GM23338 (cell line): ENCODE results near the gene NPSR1. TPM values are rescaled to one million over a fixed set of nuclear protein-coding genes. Genes with fewer than 3 reads are reported as not detected.

Experiments
- ATAC-seq: fragments of 200-7000 bp; cut with Tn5 transposase; 3 replicates; pipeline ENCODE4 v1.9.1; 2020
- DNase-seq: peaks from one replicate; pipeline ENCODE4 v3.0.0-alpha.2; 2015; ENCODE audit warnings: low spot score
- H2AFZ ChIP-seq: fragments of 200-600 bp; sonication (generic); 2 replicates; pipeline ENCODE4 v1.8.0; 2016; ENCODE audit warnings: antibody characterized with exemption, mild to moderate bottlenecking, moderate library complexity
- H3F3A ChIP-seq: fragments of 200-600 bp; sonication (generic); replicated peaks from 2 replicates; pipeline ENCODE4 v1.8.0; 2017; ENCODE audit warnings: antibody characterized with exemption, mixed run types, low read depth
- H3K27ac ChIP-seq: fragments of 200-600 bp; sonication (generic); 2 replicates; pipeline ENCODE4 v1.6.1; 2016; ENCODE audit warnings: low read depth
- H3K27me3 ChIP-seq: fragments of 200-600 bp; sonication (generic); 2 replicates; pipeline ENCODE4 v1.8.0; 2016; ENCODE audit warnings: mild to moderate bottlenecking, mixed run types, moderate library complexity; ENCODE audit not compliant: insufficient read depth
- H3K36me3 ChIP-seq: fragments of 200-600 bp; sonication (generic); 2 replicates; pipeline ENCODE4 v1.8.0; 2016; ENCODE audit warnings: mild to moderate bottlenecking; ENCODE audit not compliant: insufficient read depth
- H3K4me1 ChIP-seq: fragments of 200-600 bp; sonication (generic); 2 replicates; pipeline ENCODE4 v1.8.0; 2016; ENCODE audit warnings: mild to moderate bottlenecking, moderate library complexity; ENCODE audit not compliant: insufficient read depth
- H3K4me2 ChIP-seq: fragments of 200-600 bp; sonication (generic); 2 replicates; pipeline ENCODE4 v1.7.1; 2017; ENCODE audit warnings: mixed run types
- H3K4me3 ChIP-seq: fragments of 200-600 bp; sonication (generic); 2 replicates; pipeline ENCODE4 v1.6.1; 2016; ENCODE audit warnings: mixed run types
- H3K79me2 ChIP-seq: fragments of 200-600 bp; sonication (generic); replicated peaks from 2 replicates; pipeline ENCODE4 v1.8.0; 2017; ENCODE audit warnings: mild to moderate bottlenecking; ENCODE audit not compliant: insufficient read depth
- H3K9me2 ChIP-seq: fragments of 200-600 bp; sonication (generic); 2 replicates; pipeline ENCODE4 v1.8.0; 2017; ENCODE audit not compliant: insufficient read depth
- H4K20me1 ChIP-seq: fragments of 200-600 bp; sonication (generic); replicated peaks from 2 replicates; pipeline ENCODE4 v1.8.0; 2017; ENCODE audit warnings: mild to moderate bottlenecking; ENCODE audit not compliant: insufficient read depth
- H3K27ac Mint-ChIP-seq: 2 replicates; pipeline ENCODE4 v1.8.0; 2020; ENCODE audit warnings: inconsistent platforms, mild to moderate bottlenecking, moderate library complexity, mixed read lengths
- H3K27me3 Mint-ChIP-seq: 3 replicates; pipeline ENCODE4 v1.8.0; 2022; ENCODE audit warnings: low read depth, mild to moderate bottlenecking, moderate library complexity, mixed read lengths, inconsistent platforms; ENCODE audit not compliant: insufficient read depth, poor library complexity
- H3K36me3 Mint-ChIP-seq: 3 replicates; pipeline ENCODE4 v1.8.0; 2021; ENCODE audit warnings: low read depth, mild to moderate bottlenecking, inconsistent platforms, moderate library complexity, mixed read lengths
- H3K4me1 Mint-ChIP-seq: 3 replicates; pipeline ENCODE4 v1.8.0; 2020; ENCODE audit warnings: mild to moderate bottlenecking, inconsistent platforms, mixed read lengths
- H3K4me3 Mint-ChIP-seq: 3 replicates; pipeline ENCODE4 v1.8.0; 2021; ENCODE audit warnings: moderate library complexity, mild to moderate bottlenecking, inconsistent platforms, mixed read lengths
- H3K9me3 Mint-ChIP-seq: 3 replicates; pipeline ENCODE4 v1.8.0; 2020; ENCODE audit warnings: moderate library complexity, mild to moderate bottlenecking, inconsistent platforms, mixed read lengths
- CREB1 ChIP-seq: fragments of 250-450 bp; sonication (Bioruptor Pico); IDR thresholded peaks from 2 replicates; pipeline ENCODE4 v1.5.0; 2020; ENCODE audit warnings: low read depth, mild to moderate bottlenecking, moderate library complexity
- CTCF ChIP-seq, 2 experiments: fragments of 200-600 bp in 1 of 2; sonication (generic) in 1 of 2; conservative IDR thresholded peaks; 2 replicates each; pipeline versions ENCODE4 v1.5.1 to v1.6.1; 2016 to 2017; ENCODE audit warnings: antibody characterized with exemption in 2 of 2, low read depth in 2 of 2, mild to moderate bottlenecking in 2 of 2, moderate library complexity in 1 of 2
- ETS1 ChIP-seq: IDR thresholded peaks from 2 replicates; pipeline ENCODE4 v1.6.1; 2016; ENCODE audit warnings: antibody characterized with exemption
- EZH2 ChIP-seq: fragments of 200-600 bp; sonication (generic); IDR thresholded peaks from one replicate; pipeline ENCODE4 v1.8.0; 2017; ENCODE audit warnings: antibody characterized with exemption, mild to moderate bottlenecking, low read depth; ENCODE audit not compliant: unreplicated experiment
- EZH2phosphoT487 ChIP-seq: fragments of 200-600 bp; sonication (generic); IDR thresholded peaks from one replicate; pipeline ENCODE4 v1.8.1; 2018; ENCODE audit warnings: antibody characterized with exemption; ENCODE audit not compliant: unreplicated experiment
- JUNB ChIP-seq: IDR thresholded peaks from one replicate; pipeline ENCODE4 v1.6.1; 2016; ENCODE audit warnings: antibody characterized with exemption; ENCODE audit not compliant: unreplicated experiment
- NANOG ChIP-seq: IDR thresholded peaks from 2 replicates; pipeline ENCODE4 v1.6.1; 2016; ENCODE audit warnings: antibody characterized with exemption, borderline replicate concordance
- POLR2AphosphoS5 ChIP-seq: IDR thresholded peaks from 2 replicates; pipeline ENCODE4 v1.6.1; 2016; ENCODE audit warnings: antibody characterized with exemption, low read depth
- STAT1 ChIP-seq: IDR thresholded peaks from one replicate; pipeline ENCODE4 v1.6.1; 2016; ENCODE audit warnings: antibody characterized with exemption; ENCODE audit not compliant: unreplicated experiment
- ZNF114 ChIP-seq: fragments of 250-450 bp; sonication (Bioruptor Pico); IDR thresholded peaks from 2 replicates; pipeline ENCODE4 v1.5.0; 2020; ENCODE audit warnings: mild to moderate bottlenecking, moderate library complexity
- ZNF331 ChIP-seq: fragments of 250-450 bp; sonication (Bioruptor Pico); IDR thresholded peaks from 2 replicates; pipeline ENCODE4 v1.5.0; 2020; ENCODE audit warnings: low read depth, mild to moderate bottlenecking, moderate library complexity
- ZNF462 ChIP-seq: fragments of 250-450 bp; sonication (Bioruptor Pico); IDR thresholded peaks from 2 replicates; pipeline ENCODE4 v1.5.0; 2020; ENCODE audit warnings: mild to moderate bottlenecking, moderate library complexity
- polyA plus RNA-seq: library from polyadenylated mRNA; unstranded; fragments of >200 nt; fragmentation: Nextera tagmentation; extraction: Ambion mirVana; gene quantifications from 2 replicates; pipeline ENCODE4 v1.2.1, GENCODE V29; 2016
- total RNA-seq: library from RNA; depleted of rRNA; stranded (reverse); fragments of >200 nt; shearing (Covaris generic); gene quantifications from 2 replicates; pipeline ENCODE4 v1.2.3, GENCODE V29; 2014
- TF ChIP-seq, protein P1 (sequence below): IDR thresholded peaks from one replicate; pipeline ENCODE4 v1.6.1; 2018; ENCODE audit warnings: antibody characterized with exemption; ENCODE audit not compliant: unreplicated experiment

The NPSR1 gene
- total and polyA plus RNA-seq, 2 experiments from 2014 or later = not detected

GRCh38 chr7:34673066-34673465 is 15.0 kb downstream of the NPSR1 start:
- Histone ChIP-seq H3K4me1 (no peaks in the 10 kb centered on the region), H4K20me1 (no peaks in the 10 kb centered on the region), H3K4me2 (no peak overlapping the region), H3K36me3 (no peaks in the 10 kb centered on the region), H2AFZ (no peak overlapping the region), H3F3A (no peaks in the 10 kb centered on the region), H3K4me3 (no peak overlapping the region), H3K79me2 (no peaks in the 10 kb centered on the region), H3K27me3 (no peaks in the 10 kb centered on the region), H3K9me2 (no peaks in the 10 kb centered on the region), H3K27ac (no peak overlapping the region)
- Mint-ChIP-seq H3K27me3 (peaks cover 2% of the 10 kb centered on the region), H3K9me3 (no peaks in the 10 kb centered on the region), H3K4me3 (no peak overlapping the region), H3K27ac (no peak overlapping the region), H3K4me1 (peaks cover 6% of the 10 kb centered on the region; the same call in 2 of the 3 replicates), H3K36me3 (no peaks in the 10 kb centered on the region)
- TF ChIP-seq EZH2phosphoT487 (no peak), ETS1 (no peak), CREB1 (CRISPR knock-in tag) (no peak), STAT1 (no peak), EZH2 (no peak), ZNF114 (CRISPR knock-in tag) (no peak), ZNF462 (CRISPR knock-in tag) (no peak), JUNB (no peak), ZNF331 (CRISPR knock-in tag) (no peak), NANOG (no peak), CTCF (conservative IDR thresholded peaks at IDR 0.05; ENCODE audit: low read depth in 2 of 2) (no peak), POLR2AphosphoS5 (no peak)
- TF ChIP-seq, protein P1, sequence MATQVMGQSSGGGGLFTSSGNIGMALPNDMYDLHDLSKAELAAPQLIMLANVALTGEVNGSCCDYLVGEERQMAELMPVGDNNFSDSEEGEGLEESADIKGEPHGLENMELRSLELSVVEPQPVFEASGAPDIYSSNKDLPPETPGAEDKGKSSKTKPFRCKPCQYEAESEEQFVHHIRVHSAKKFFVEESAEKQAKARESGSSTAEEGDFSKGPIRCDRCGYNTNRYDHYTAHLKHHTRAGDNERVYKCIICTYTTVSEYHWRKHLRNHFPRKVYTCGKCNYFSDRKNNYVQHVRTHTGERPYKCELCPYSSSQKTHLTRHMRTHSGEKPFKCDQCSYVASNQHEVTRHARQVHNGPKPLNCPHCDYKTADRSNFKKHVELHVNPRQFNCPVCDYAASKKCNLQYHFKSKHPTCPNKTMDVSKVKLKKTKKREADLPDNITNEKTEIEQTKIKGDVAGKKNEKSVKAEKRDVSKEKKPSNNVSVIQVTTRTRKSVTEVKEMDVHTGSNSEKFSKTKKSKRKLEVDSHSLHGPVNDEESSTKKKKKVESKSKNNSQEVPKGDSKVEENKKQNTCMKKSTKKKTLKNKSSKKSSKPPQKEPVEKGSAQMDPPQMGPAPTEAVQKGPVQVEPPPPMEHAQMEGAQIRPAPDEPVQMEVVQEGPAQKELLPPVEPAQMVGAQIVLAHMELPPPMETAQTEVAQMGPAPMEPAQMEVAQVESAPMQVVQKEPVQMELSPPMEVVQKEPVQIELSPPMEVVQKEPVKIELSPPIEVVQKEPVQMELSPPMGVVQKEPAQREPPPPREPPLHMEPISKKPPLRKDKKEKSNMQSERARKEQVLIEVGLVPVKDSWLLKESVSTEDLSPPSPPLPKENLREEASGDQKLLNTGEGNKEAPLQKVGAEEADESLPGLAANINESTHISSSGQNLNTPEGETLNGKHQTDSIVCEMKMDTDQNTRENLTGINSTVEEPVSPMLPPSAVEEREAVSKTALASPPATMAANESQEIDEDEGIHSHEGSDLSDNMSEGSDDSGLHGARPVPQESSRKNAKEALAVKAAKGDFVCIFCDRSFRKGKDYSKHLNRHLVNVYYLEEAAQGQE = no peak
- ATAC-seq (no peak), DNase-seq (no peak)
